IMR-90 (cell line): ENCODE data around the gene TMEM9. TPM values are rescaled to one million over a fixed set of nuclear protein-coding genes. Genes with fewer than 3 reads are reported as not detected.

Experiments used
- ATAC-seq: fragments of 200-7000 bp; cut with Tn5 transposase; 2 replicates; pipeline ENCODE4 v1.9.1; 2020; ENCODE audit warnings: low read depth, mild to moderate bottlenecking, moderate library complexity
- BruUV-seq: library from RNA; stranded (reverse); fragments of 400-500 nt; replicated peaks from 2 replicates; lab custom pipeline; 2021; lab: Mats Ljungman, UMichigan
- CTCF ChIA-PET: fragments of 300-600 bp; formaldehyde crosslinking; extraction: SDS; loops from one replicate; lab custom pipeline; 2021; ENCODE audit warnings: antibody characterized with exemption; lab: Yijun Ruan, JAX
- POLR2A ChIA-PET: fragments of 300-600 bp; sonication (Branson Sonifier 250); formaldehyde crosslinking; loops from one replicate; lab custom pipeline; 2022; ENCODE audit warnings: antibody characterized with exemption; ENCODE audit not compliant: unreplicated experiment; lab: Charles Lee
- DNase-seq: peaks from one replicate; pipeline ENCODE4 v3.0.0; 2013
- H2AFZ ChIP-seq: replicated peaks from 2 replicates; pipeline ENCODE3; 2013; ENCODE audit warnings: low read length, mild to moderate bottlenecking; ENCODE audit not compliant: poor library complexity
- H2AK5ac ChIP-seq: 2 replicates; pipeline ENCODE4 v1.6.1; 2013; ENCODE audit warnings: low read depth, low read length, inconsistent platforms
- H2AK9ac ChIP-seq: replicated peaks from 2 replicates; pipeline ENCODE3; 2013; ENCODE audit warnings: mild to moderate bottlenecking, low read depth, low read length, moderate library complexity; ENCODE audit not compliant: poor library complexity
- H2BK120ac ChIP-seq: 2 replicates; pipeline ENCODE4 v1.6.1; 2013; ENCODE audit warnings: low read depth, low read length, inconsistent platforms
- H2BK15ac ChIP-seq: 3 replicates; pipeline ENCODE4 v1.6.1; 2013; ENCODE audit warnings: low read depth, low read length, inconsistent platforms
- H2BK20ac ChIP-seq: 2 replicates; pipeline ENCODE4 v1.6.1; 2013; ENCODE audit warnings: low read depth, mild to moderate bottlenecking, inconsistent platforms, low read length, moderate library complexity
- H2BK5ac ChIP-seq: 2 replicates; pipeline ENCODE4 v1.6.1; 2013; ENCODE audit warnings: mild to moderate bottlenecking, low read depth, low read length, inconsistent platforms; ENCODE audit not compliant: poor library complexity, severe bottlenecking
- H3K14ac ChIP-seq: replicated peaks from 2 replicates; pipeline ENCODE4 v1.6.1; 2013; ENCODE audit warnings: low read depth, low read length, inconsistent platforms
- H3K18ac ChIP-seq: 2 replicates; pipeline ENCODE4 v1.6.1; 2013; ENCODE audit warnings: low read depth, low read length, control low read depth
- H3K23ac ChIP-seq: 2 replicates; pipeline ENCODE4 v1.6.1; 2013; ENCODE audit warnings: low read depth, low read length, inconsistent platforms
- H3K27ac ChIP-seq: 2 replicates; pipeline ENCODE4 v1.5.1; 2013; ENCODE audit warnings: mild to moderate bottlenecking, control low read depth, low read length; ENCODE audit not compliant: insufficient read depth
- H3K27me3 ChIP-seq: 2 replicates; pipeline ENCODE4 v1.6.1; 2013; ENCODE audit warnings: low read length; ENCODE audit not compliant: control insufficient read depth, insufficient read depth
- H3K36me3 ChIP-seq: 2 replicates; pipeline ENCODE4 v1.6.1; 2013; ENCODE audit warnings: low read length, mixed read lengths; ENCODE audit not compliant: control insufficient read depth, insufficient read depth
- H3K4ac ChIP-seq: 2 replicates; pipeline ENCODE4 v1.6.1; 2013; ENCODE audit warnings: low read depth, low read length, inconsistent platforms
- H3K4me1 ChIP-seq: 2 replicates; pipeline ENCODE4 v1.6.1; 2013; ENCODE audit warnings: low read length, mixed read lengths; ENCODE audit not compliant: control insufficient read depth, insufficient read depth
- H3K4me2 ChIP-seq: 2 replicates; pipeline ENCODE4 v1.6.1; 2013; ENCODE audit warnings: low read depth, mild to moderate bottlenecking, control low read depth, low read length, moderate library complexity
- H3K4me3 ChIP-seq: 2 replicates; pipeline ENCODE4 v1.5.1; 2013; ENCODE audit warnings: low read depth, mild to moderate bottlenecking, control low read depth, low read length, moderate library complexity; ENCODE audit not compliant: insufficient read depth
- H3K56ac ChIP-seq: 2 replicates; pipeline ENCODE4 v1.6.1; 2013; ENCODE audit warnings: low read length, inconsistent platforms; ENCODE audit not compliant: insufficient read depth; ENCODE audit errors: extremely low read depth
- H3K79me1 ChIP-seq, 2 experiments: 2 replicates each; pipeline ENCODE4 v1.6.1; 2013; ENCODE audit warnings: low read length in 2 of 2, inconsistent platforms in 1 of 2, low read depth in 1 of 2
- H3K9ac ChIP-seq: 2 replicates; pipeline ENCODE4 v1.6.1; 2013; ENCODE audit warnings: low read depth, low read length, control low read depth
- H3K9me1 ChIP-seq: 2 replicates; pipeline ENCODE4 v1.6.1; 2013; ENCODE audit warnings: low read length, inconsistent platforms; ENCODE audit not compliant: insufficient read depth
- H3K9me3 ChIP-seq: 2 replicates; pipeline ENCODE4 v1.6.1; 2013; ENCODE audit warnings: low read length; ENCODE audit not compliant: control insufficient read depth, insufficient read depth
- H4K20me1 ChIP-seq: 2 replicates; pipeline ENCODE4 v1.6.1; 2013; ENCODE audit warnings: low read length, inconsistent platforms; ENCODE audit not compliant: insufficient read depth
- H4K5ac ChIP-seq: 2 replicates; pipeline ENCODE4 v1.6.1; 2013; ENCODE audit warnings: mild to moderate bottlenecking, low read depth, low read length, control low read depth
- H4K8ac ChIP-seq, 2 experiments: 2 replicates each; pipeline ENCODE4 v1.6.1; 2013; ENCODE audit warnings: low read depth in 2 of 2, low read length in 2 of 2, control low read depth in 1 of 2, inconsistent platforms in 1 of 2
- H4K91ac ChIP-seq: 2 replicates; pipeline ENCODE4 v1.6.1; 2013; ENCODE audit warnings: low read depth, low read length, inconsistent platforms; ENCODE audit not compliant: insufficient read depth
- BHLHE40 ChIP-seq: fragments of 150-350 bp; IDR thresholded peaks from 2 replicates; pipeline ENCODE4 v1.6.1; 2016; ENCODE audit warnings: mild to moderate bottlenecking, low read depth, low read length
- CEBPB ChIP-seq: IDR thresholded peaks from 2 replicates; pipeline ENCODE4 v1.6.1; 2012; ENCODE audit warnings: low read depth, low read length, improper control_type of control experiment
- CHD1 ChIP-seq: IDR thresholded peaks from 2 replicates; pipeline ENCODE4 v1.6.1; 2012; ENCODE audit warnings: low read depth, low read length, improper control_type of control experiment
- CTCF ChIP-seq: conservative IDR thresholded peaks from 2 replicates; pipeline ENCODE4 v1.5.1; 2012; ENCODE audit warnings: mild to moderate bottlenecking, low read depth, low read length, improper control_type of control experiment
- ELK1 ChIP-seq: fragments of 150-350 bp; IDR thresholded peaks from 2 replicates; pipeline ENCODE4 v1.6.1; 2016; ENCODE audit warnings: low read depth, mild to moderate bottlenecking, low read length, moderate library complexity, borderline replicate concordance
- FOS ChIP-seq: fragments of 150-350 bp; IDR thresholded peaks from 2 replicates; pipeline ENCODE4 v1.6.1; 2016; ENCODE audit warnings: low read depth, low read length
- MAFK ChIP-seq: IDR thresholded peaks from 2 replicates; pipeline ENCODE4 v1.6.1; 2012; ENCODE audit warnings: low read depth, low read length, improper control_type of control experiment
- MAZ ChIP-seq: IDR thresholded peaks from 2 replicates; pipeline ENCODE4 v1.6.1; 2012; ENCODE audit warnings: low read depth, mild to moderate bottlenecking, low read length, improper control_type of control experiment, moderate library complexity, borderline replicate concordance
- MXI1 ChIP-seq: IDR thresholded peaks from 2 replicates; pipeline ENCODE4 v1.6.1; 2012; ENCODE audit warnings: low read depth, mild to moderate bottlenecking, low read length, moderate library complexity, borderline replicate concordance
- NFE2L2 ChIP-seq: fragments of 150-350 bp; IDR thresholded peaks from 2 replicates; pipeline ENCODE4 v1.6.1; 2016; ENCODE audit warnings: low read depth, mild to moderate bottlenecking, low read length
- POLR2A ChIP-seq: IDR thresholded peaks from 2 replicates; pipeline ENCODE4 v1.6.1; 2012; ENCODE audit warnings: mild to moderate bottlenecking, low read depth, low read length
- RAD21 ChIP-seq: IDR thresholded peaks from 2 replicates; pipeline ENCODE4 v1.6.1; 2012; ENCODE audit warnings: low read length, improper control_type of control experiment
- RCOR1 ChIP-seq: IDR thresholded peaks from 2 replicates; pipeline ENCODE4 v1.6.1; 2012; ENCODE audit warnings: mild to moderate bottlenecking, low read length, improper control_type of control experiment; ENCODE audit not compliant: insufficient replicate concordance
- RFX5 ChIP-seq: IDR thresholded peaks from 2 replicates; pipeline ENCODE4 v1.8.0; 2012; ENCODE audit warnings: low read depth, mild to moderate bottlenecking, low read length, moderate library complexity
- SMC3 ChIP-seq: fragments of 150-350 bp; IDR thresholded peaks from 2 replicates; pipeline ENCODE4 v1.6.1; 2016; ENCODE audit warnings: low read depth, mild to moderate bottlenecking, antibody characterized with exemption, low read length, moderate library complexity
- USF2 ChIP-seq: fragments of 150-350 bp; IDR thresholded peaks from 2 replicates; pipeline ENCODE4 v1.6.1; 2017; ENCODE audit warnings: mild to moderate bottlenecking, antibody characterized with exemption, low read length, low read depth
- WGBS, 2 experiments: methylation state at CpG; one replicate each; pipeline versions ENCODE4 v1.1.5 to v1.1.7; 2013; ENCODE audit warnings: missing lambda C conversion rate in 2 of 2; ENCODE audit not compliant: insufficient read length in 1 of 2; ENCODE audit errors: extremely low coverage in 2 of 2; 5-methylcytosine and 5-hydroxymethylcytosine counted together
- dilution Hi-C: fragments of 300-500 bp; cut with HindIII; formaldehyde crosslinking; loops from one replicate; pipeline ENCODE4 v1.14.3; 2018; ENCODE audit warnings: low sequenced_read_pairs; ENCODE audit not compliant: unreplicated experiment
- in situ Hi-C: fragments of 300-500 bp; cut with MboI; formaldehyde crosslinking; loops from 3 replicates; pipeline ENCODE4 v1.14.3; 2019; ENCODE audit warnings: low sequenced_read_pairs, inconsistent platforms, mixed read lengths
- intact Hi-C: fragments of 100-400 bp; cut with micrococcal nuclease; formaldehyde crosslinking; loops from 2 replicates; pipeline ENCODE4 v1.10.0; 2022
- polyA plus RNA-seq, 3 experiments: library from polyadenylated mRNA; depleted of rRNA; stranded (reverse); fragments of >200 nt; gene quantifications; 2 replicates each; pipeline ENCODE4 v1.2.3, GENCODE V29; 2012; ENCODE audit warnings: low replicate concordance in 1 of 3
- total RNA-seq: library from RNA; depleted of rRNA; stranded (reverse); fragments of >200 nt; gene quantifications from 2 replicates; pipeline ENCODE4 v1.2.3, GENCODE V29; 2012

TMEM9 gene
- total and polyA plus RNA-seq, 2 of the 4 experiments (the other 2 are of a cell fraction): 76.7 to 107 TPM

- Histone ChIP-seq H3K23ac (no peak overlapping the region), H2BK5ac (no peak overlapping the region), H2AK9ac (no peak overlapping the region), H4K91ac (no peak overlapping the region), H2BK15ac (no peak overlapping the region), H3K4me3 (no peak overlapping the region), H2AK5ac (no peak overlapping the region), H3K9ac (no peak overlapping the region), H3K4me1 (no peaks in the 10 kb centered on the region), H3K27ac (no peak overlapping the region), H4K8ac (no peak overlapping the region; a peak in 1 of 4 replicates), H2BK120ac (no peak overlapping the region), H3K79me1 (peaks cover 15 to 22% of the 10 kb centered on the region in 2 experiments; a peak in 3 of 4 replicates), H3K9me1 (peaks cover 9% of the 10 kb centered on the region; the same call in 1 of the 2 replicates), H2AFZ (no peak overlapping the region), H3K4me2 (no peak overlapping the region), H3K36me3 (peaks cover 12% of the 10 kb centered on the region), H3K9me3 (no peaks in the 10 kb centered on the region), H3K27me3 (peaks cover 23% of the 10 kb centered on the region), H3K4ac (no peak overlapping the region), H3K14ac (no peak overlapping the region), H2BK20ac (no peak overlapping the region), H3K56ac (no peak overlapping the region), H3K18ac (no peak overlapping the region), H4K5ac (no peak overlapping the region), H4K20me1 (no peaks in the 10 kb centered on the region)
- no CpG with 5 or more reads among the region's 2 CpGs for WGBS, 2 experiments
- in situ Hi-C loops (no loop called here), intact Hi-C loops (no loop called here), dilution Hi-C loops (no loop called here)
- ChIA-PET CTCF (no interaction called here), POLR2A (no interaction called here)
- TF ChIP-seq FOS: no peak
- TF ChIP-seq ELK1: no peak
- no peak for TF ChIP-seq RFX5
- no peak for TF ChIP-seq USF2
- no peak for TF ChIP-seq MAFK
- no peak for TF ChIP-seq CTCF
- TF ChIP-seq RAD21: no peak
- no peak for TF ChIP-seq MXI1
- no peak for TF ChIP-seq POLR2A
- no peak for TF ChIP-seq BHLHE40
- TF ChIP-seq NFE2L2: no peak
- no peak for TF ChIP-seq RCOR1
- no peak for TF ChIP-seq SMC3
- TF ChIP-seq CEBPB: no peak
- no peak for TF ChIP-seq CHD1
- no peak for TF ChIP-seq MAZ
- no peak for DNase-seq
- no TSS peak for BruUV-seq
- no peak for ATAC-seq
Measured at GRCh38 chr1:201155354-201155753, 1.1 kb upstream of the TMEM9 start.
